ENCODE data around the gene SPRY2. TPM values are rescaled to one million over a fixed set of nuclear protein-coding genes. Genes with fewer than 3 reads are reported as not detected.
A peak's percentile ranks its signal among the peaks of the same experiment; 100 is the strongest.

Gene SPRY2
- total RNA-seq, 1 experiment from 2014 or later: 28.9 TPM

- Mint-ChIP-seq H3K27ac (ENCODE audit: unreplicated experiment) (no peak overlapping the region), H3K4me1 (ENCODE audit: low read depth, unreplicated experiment) (peaks cover 13% of the 10 kb centered on the region), H3K9me3 (ENCODE audit: unreplicated experiment) (no peaks in the 10 kb centered on the region), H3K27me3 (ENCODE audit: insufficient read depth, unreplicated experiment) (no peaks in the 10 kb centered on the region), H3K36me3 (ENCODE audit: insufficient read depth, unreplicated experiment) (peaks cover 41% of the 10 kb centered on the region), H3K4me3 (ENCODE audit: unreplicated experiment) (no peak overlapping the region)
- peak; percentile 62 to 69 for DNase-seq
- POLR2A ChIA-PET: interaction anchor here (0.6 to 1.5 kb wide), 5 partner anchors 75 to 616 kb away, joined by 3 to 12 read pairs (median 5); no protein-coding TSS in a partner anchor
- CTCF ChIA-PET: interaction anchor here (0.6 to 1.3 kb wide), 2 partner anchors 573 to 916 kb away, joined by 5 to 8 read pairs; no protein-coding TSS in a partner anchor
- peak overlapping the region; percentile 84 for H3K4me3 ChIP-seq (ENCODE audit: low read depth, low read length)
- no peaks in the 10 kb centered on the region for H3K9me3 ChIP-seq
- TF ChIP-seq CTCF (IDR thresholded peaks at IDR 0.05; ENCODE audit: insufficient read depth in 1 of 2, low read depth in 1 of 2, low read length in 1 of 2, severe bottlenecking in 1 of 2, unreplicated experiment in 1 of 2): no peak
- H3K4me1 ChIP-seq: peaks cover 20% of the 10 kb centered on the region
- 0 out of 2 replicates have a peak, but pooled peaks cover 5% of the 10 kb centered on the region for H3K36me3 ChIP-seq (ENCODE audit: control insufficient read depth, insufficient read depth, low read length)
- TSS peak; percentile 44 for BruUV-seq (replicated peaks)
- intact Hi-C loops (cut with micrococcal nuclease; ENCODE audit: unreplicated experiment): loop anchor here (1.0 to 10.0 kb wide), 4 partner anchors 207 to 663 kb away; no protein-coding TSS in a partner anchor
- H3K27me3 ChIP-seq (replicated peaks; ENCODE audit: control insufficient read depth, insufficient read depth, low read length): no peaks in the 10 kb centered on the region
Observed at GRCh38 chr13:80339912-80340650, 845 bp downstream of the SPRY2 start.

DNA sequence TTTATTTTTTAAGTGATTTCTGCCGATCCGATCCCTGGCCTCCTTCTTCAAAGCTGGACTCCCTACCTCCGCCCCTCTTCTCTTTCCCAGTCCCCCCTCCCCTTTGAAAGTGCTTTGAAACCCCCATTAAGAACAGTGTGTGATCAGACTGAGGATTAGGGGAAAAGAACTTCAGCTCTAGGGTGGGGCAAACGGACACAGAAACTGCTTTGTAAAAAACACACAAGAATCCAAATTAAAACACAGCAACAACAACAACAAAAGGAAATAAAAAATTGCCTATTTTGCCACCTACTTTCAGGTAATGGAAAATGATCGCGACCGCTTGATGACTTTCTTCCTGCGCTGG is 1.4 kb downstream of the SPRY2 start:
- H3K4me1 ChIP-seq: peaks cover 17% of the 10 kb centered on the region
- 0 out of 2 replicates have a peak, but pooled peaks cover 5% of the 10 kb centered on the region for H3K36me3 ChIP-seq (ENCODE audit: control insufficient read depth, insufficient read depth, low read length)
- peaks cover 13% of the 10 kb centered on the region for H3K4me1 Mint-ChIP-seq (ENCODE audit: low read depth, unreplicated experiment)
- TF ChIP-seq CTCF (IDR thresholded peaks at IDR 0.05; ENCODE audit: insufficient read depth in 1 of 2, low read depth in 1 of 2, low read length in 1 of 2, severe bottlenecking in 1 of 2, unreplicated experiment in 1 of 2): no peak
- DNase-seq: no peak
- peak overlapping the region; percentile 84 for H3K4me3 ChIP-seq (ENCODE audit: low read depth, low read length)
- no peaks in the 10 kb centered on the region for H3K9me3 ChIP-seq
- no peaks in the 10 kb centered on the region for H3K27me3 Mint-ChIP-seq (ENCODE audit: insufficient read depth, unreplicated experiment)
- peaks cover 47% of the 10 kb centered on the region for H3K36me3 Mint-ChIP-seq (ENCODE audit: insufficient read depth, unreplicated experiment)
- no TSS peak for BruUV-seq (replicated peaks)
- H3K9me3 Mint-ChIP-seq (ENCODE audit: unreplicated experiment): no peaks in the 10 kb centered on the region
- H3K4me3 Mint-ChIP-seq (ENCODE audit: unreplicated experiment): no peak overlapping the region
- intact Hi-C loops (cut with micrococcal nuclease; ENCODE audit: unreplicated experiment): loop anchor here (1.0 kb wide), 1 partner anchor 206 kb away; no protein-coding TSS in a partner anchor
- no peaks in the 10 kb centered on the region for H3K27me3 ChIP-seq (replicated peaks; ENCODE audit: control insufficient read depth, insufficient read depth, low read length)
- no peak overlapping the region for H3K27ac Mint-ChIP-seq (ENCODE audit: unreplicated experiment)
- ChIA-PET POLR2A (no interaction called here), CTCF (interaction anchor here (1.6 kb wide), 1 partner anchor 660 kb away, joined by 8 read pairs; no protein-coding TSS in a partner anchor)

DNA sequence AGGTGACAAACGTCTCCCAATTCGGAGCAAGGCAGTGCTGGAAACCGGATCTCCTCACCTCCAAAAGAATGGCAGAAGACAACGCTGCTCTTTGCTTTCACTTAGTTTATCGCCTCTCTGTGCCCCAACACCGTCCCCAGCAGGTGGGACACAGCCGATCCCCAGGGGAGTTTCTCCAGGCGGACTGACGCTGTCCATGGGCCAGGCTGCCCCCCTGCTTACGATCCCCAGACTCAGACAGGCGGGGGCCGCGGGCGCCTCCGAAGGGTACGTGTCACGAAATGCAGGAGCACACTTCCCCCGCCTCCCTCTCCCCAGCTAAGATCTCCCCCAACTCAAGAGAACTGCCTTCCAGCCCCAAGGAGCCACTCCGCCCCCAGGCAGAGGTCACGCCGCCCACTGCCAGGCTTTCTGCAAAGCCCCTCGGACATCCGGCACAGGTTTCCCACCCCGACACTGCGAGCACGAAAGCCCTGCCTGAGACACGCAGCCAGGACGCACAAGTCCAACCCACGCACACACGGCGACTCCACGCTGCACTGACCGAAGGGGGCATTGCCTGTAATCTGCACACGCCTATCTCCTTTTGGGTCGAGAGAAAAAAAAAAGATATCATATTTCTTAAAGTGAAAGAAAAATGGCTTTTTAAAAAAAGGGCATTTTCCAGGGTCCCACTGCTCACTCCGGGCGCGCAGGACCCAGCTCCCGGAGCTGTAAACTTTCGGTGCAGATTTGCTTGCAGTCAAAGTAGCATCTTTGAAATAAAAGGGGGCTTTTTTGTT is 2.0 kb downstream of the SPRY2 start:
- no TSS peak for BruUV-seq (replicated peaks)
- H3K9me3 Mint-ChIP-seq (ENCODE audit: unreplicated experiment): no peaks in the 10 kb centered on the region
- TF ChIP-seq CTCF (IDR thresholded peaks at IDR 0.05; ENCODE audit: insufficient read depth in 1 of 2, low read depth in 1 of 2, low read length in 1 of 2, severe bottlenecking in 1 of 2, unreplicated experiment in 1 of 2): peak in 1 of 2 experiments; percentile 43
- no peaks in the 10 kb centered on the region for H3K9me3 ChIP-seq
- no peaks in the 10 kb centered on the region for H3K27me3 Mint-ChIP-seq (ENCODE audit: insufficient read depth, unreplicated experiment)
- no peak overlapping the region for H3K27ac Mint-ChIP-seq (ENCODE audit: unreplicated experiment)
- H3K4me1 ChIP-seq: peaks cover 17% of the 10 kb centered on the region
- H3K4me1 Mint-ChIP-seq (ENCODE audit: low read depth, unreplicated experiment): peaks cover 13% of the 10 kb centered on the region
- no peak overlapping the region for H3K4me3 Mint-ChIP-seq (ENCODE audit: unreplicated experiment)
- peak; percentile 72 to 81 for DNase-seq
- ChIA-PET POLR2A (no interaction called here), CTCF (interaction anchor here (0.7 to 1.6 kb wide), 2 partner anchors 197 to 660 kb away, joined by 3 to 8 read pairs; no protein-coding TSS in a partner anchor)
- H3K4me3 ChIP-seq (ENCODE audit: low read depth, low read length): peak overlapping the region; percentile 84
- H3K36me3 Mint-ChIP-seq (ENCODE audit: insufficient read depth, unreplicated experiment): peaks cover 52% of the 10 kb centered on the region
- H3K36me3 ChIP-seq (ENCODE audit: control insufficient read depth, insufficient read depth, low read length): 0 out of 2 replicates have a peak, but pooled peaks cover 5% of the 10 kb centered on the region
- intact Hi-C loops (cut with micrococcal nuclease; ENCODE audit: unreplicated experiment): loop anchor here (1.0 kb wide), 1 partner anchor 206 kb away; no protein-coding TSS in a partner anchor
- H3K27me3 ChIP-seq (replicated peaks; ENCODE audit: control insufficient read depth, insufficient read depth, low read length): no peaks in the 10 kb centered on the region
